ENCODE data around the gene NKD2. TPM values are rescaled to one million over a fixed set of nuclear protein-coding genes. Genes with fewer than 3 reads are reported as not detected.

The NKD2 gene
- total RNA-seq, 1 donor from 2014 or later: 28.3 TPM

DNA sequence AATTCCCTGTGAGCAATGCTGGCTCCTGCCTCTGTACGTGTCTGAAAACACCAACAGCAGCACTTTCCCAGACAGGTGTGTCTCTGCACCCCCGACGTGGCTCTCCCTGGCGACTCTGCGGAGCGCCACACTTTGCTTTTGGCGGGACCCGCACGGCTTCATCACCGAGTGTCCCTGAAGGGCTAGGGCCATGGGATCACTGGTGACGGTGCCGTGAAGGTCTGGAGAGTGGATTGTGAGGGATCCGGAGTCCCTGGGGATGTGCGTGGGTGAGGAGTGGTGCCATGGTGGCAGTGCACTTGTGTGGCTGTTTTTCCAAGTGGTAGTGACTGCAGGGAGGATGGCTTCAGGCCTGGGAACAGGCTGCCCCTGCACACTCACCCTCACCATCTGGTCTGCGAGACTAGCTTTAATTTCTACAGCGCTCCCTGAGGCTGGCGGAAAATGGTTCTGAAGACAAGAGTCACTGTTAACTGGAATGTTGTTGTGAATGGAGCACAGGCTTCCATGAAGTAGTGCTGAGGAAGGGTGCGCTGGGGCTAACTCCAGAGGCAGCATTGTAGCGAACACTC lies 3.2 kb downstream of the NKD2 start:
- Mint-ChIP-seq H3K9me3 (ENCODE audit: low read depth) (no peaks in the 10 kb centered on the region), H3K36me3 (ENCODE audit: insufficient read depth) (no peaks in the 10 kb centered on the region), H3K27me3 (peaks cover 12% of the 10 kb centered on the region), H3K27ac (no peak overlapping the region), H3K4me1 (ENCODE audit: low read depth) (peaks cover 22% of the 10 kb centered on the region), H3K4me3 (ENCODE audit: low read depth) (no peak overlapping the region)
- no peak for DNase-seq (ENCODE audit: low spot score, unreplicated experiment)
- TF ChIP-seq, protein P1, sequence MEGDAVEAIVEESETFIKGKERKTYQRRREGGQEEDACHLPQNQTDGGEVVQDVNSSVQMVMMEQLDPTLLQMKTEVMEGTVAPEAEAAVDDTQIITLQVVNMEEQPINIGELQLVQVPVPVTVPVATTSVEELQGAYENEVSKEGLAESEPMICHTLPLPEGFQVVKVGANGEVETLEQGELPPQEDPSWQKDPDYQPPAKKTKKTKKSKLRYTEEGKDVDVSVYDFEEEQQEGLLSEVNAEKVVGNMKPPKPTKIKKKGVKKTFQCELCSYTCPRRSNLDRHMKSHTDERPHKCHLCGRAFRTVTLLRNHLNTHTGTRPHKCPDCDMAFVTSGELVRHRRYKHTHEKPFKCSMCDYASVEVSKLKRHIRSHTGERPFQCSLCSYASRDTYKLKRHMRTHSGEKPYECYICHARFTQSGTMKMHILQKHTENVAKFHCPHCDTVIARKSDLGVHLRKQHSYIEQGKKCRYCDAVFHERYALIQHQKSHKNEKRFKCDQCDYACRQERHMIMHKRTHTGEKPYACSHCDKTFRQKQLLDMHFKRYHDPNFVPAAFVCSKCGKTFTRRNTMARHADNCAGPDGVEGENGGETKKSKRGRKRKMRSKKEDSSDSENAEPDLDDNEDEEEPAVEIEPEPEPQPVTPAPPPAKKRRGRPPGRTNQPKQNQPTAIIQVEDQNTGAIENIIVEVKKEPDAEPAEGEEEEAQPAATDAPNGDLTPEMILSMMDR (IDR thresholded peaks at IDR 0.05; ENCODE audit: unreplicated experiment): no peak

DNA sequence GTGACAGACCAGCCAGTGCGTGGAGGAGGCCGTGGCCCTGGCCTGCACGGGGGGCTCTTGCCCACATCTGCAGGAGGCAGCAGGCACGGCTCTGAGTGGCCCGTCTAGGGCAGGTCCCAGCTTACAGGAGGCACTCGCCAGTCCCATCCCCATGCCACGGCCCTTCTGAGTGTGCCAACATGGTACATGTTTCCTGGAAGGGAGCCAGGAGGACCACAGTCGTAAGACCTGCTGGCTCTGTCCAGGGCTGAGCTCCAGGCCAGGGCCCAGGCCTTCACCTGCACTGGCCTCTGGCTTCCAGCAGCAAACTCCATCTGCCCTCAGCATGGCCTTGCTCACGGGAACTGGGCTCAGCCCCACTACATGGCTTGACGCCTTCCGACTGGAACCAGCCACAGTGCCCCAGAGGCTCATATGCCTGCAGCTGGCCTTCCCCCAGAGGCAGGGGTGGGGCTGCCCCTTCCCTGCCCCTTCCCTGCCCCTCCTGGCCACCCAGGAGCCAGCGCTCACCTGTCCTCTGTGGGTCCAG lies 3.8 kb downstream of the NKD2 start:
- no peak for DNase-seq (ENCODE audit: low spot score, unreplicated experiment)
- Mint-ChIP-seq H3K9me3 (ENCODE audit: low read depth) (no peaks in the 10 kb centered on the region), H3K4me1 (ENCODE audit: low read depth) (peaks cover 22% of the 10 kb centered on the region), H3K36me3 (ENCODE audit: insufficient read depth) (no peaks in the 10 kb centered on the region), H3K4me3 (ENCODE audit: low read depth) (no peak overlapping the region), H3K27me3 (peaks cover 7% of the 10 kb centered on the region), H3K27ac (no peak overlapping the region)
- TF ChIP-seq, protein P1 (IDR thresholded peaks at IDR 0.05; ENCODE audit: unreplicated experiment): no peak

DNA sequence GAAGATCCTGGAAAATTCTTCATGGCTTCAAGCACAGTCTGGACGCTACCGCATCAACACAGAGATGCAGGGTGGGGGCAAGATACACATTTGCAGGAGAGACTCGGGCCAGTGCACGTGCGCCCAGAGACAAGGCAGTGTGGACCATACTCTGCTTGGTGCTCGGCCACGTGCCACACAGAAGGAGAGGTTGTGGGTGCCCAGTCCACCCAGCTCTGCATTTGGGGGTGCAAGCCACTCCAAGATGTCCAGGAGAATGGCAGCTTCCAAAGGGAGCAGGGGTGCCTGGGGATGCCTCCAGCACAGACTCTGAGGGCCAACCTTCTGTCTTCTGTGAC lies 4.3 kb downstream of the NKD2 start:
- no peak for DNase-seq (ENCODE audit: low spot score, unreplicated experiment)
- Mint-ChIP-seq H3K27ac (no peak overlapping the region), H3K36me3 (ENCODE audit: insufficient read depth) (no peaks in the 10 kb centered on the region), H3K4me3 (ENCODE audit: low read depth) (no peak overlapping the region), H3K4me1 (ENCODE audit: low read depth) (peaks cover 20% of the 10 kb centered on the region), H3K9me3 (ENCODE audit: low read depth) (no peaks in the 10 kb centered on the region), H3K27me3 (peaks cover 2% of the 10 kb centered on the region)
- TF ChIP-seq, protein P1 (IDR thresholded peaks at IDR 0.05; ENCODE audit: unreplicated experiment): no peak

DNA sequence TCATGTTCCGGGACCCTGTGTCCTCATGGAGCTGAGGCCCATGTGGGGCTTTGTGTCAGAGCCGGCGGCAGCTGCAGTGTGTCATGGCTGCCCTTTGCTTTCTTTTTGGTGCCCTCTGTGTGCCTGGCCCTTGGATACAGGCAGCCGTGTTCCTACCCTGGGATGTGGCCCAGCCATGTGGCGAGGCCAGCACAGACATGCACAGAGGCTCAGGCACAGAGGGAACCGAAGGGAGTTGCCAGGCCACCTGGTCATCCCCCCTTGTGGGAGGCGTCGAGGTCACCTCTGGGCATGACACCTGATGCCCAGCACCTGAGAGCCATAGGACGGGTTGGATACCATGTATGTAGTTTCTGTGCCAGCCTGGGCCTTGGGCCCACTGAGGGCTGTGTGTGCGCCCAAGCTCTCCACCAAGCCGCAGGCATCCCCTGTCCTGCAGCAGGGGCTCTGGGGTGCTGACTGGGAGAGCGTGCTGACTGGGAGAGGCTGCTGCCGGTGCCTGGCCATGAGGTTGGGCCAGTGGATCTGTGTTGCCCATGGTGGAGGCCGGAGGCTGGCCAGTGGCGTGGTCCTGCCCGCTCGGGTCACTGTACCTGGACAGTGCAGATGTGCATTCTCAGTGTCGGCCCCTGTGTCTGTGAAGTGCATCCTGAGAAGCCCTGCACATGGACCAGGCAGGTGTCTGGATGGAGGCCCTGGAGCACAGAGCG lies 4.8 kb downstream of the NKD2 start:
- Mint-ChIP-seq H3K9me3 (ENCODE audit: low read depth) (no peaks in the 10 kb centered on the region), H3K27ac (no peak overlapping the region), H3K36me3 (ENCODE audit: insufficient read depth) (no peaks in the 10 kb centered on the region), H3K4me3 (ENCODE audit: low read depth) (no peak overlapping the region), H3K4me1 (ENCODE audit: low read depth) (peaks cover 19% of the 10 kb centered on the region), H3K27me3 (no peaks in the 10 kb centered on the region)
- DNase-seq (ENCODE audit: low spot score, unreplicated experiment): no peak
- TF ChIP-seq, protein P1 (IDR thresholded peaks at IDR 0.05; ENCODE audit: unreplicated experiment): no peak

DNA sequence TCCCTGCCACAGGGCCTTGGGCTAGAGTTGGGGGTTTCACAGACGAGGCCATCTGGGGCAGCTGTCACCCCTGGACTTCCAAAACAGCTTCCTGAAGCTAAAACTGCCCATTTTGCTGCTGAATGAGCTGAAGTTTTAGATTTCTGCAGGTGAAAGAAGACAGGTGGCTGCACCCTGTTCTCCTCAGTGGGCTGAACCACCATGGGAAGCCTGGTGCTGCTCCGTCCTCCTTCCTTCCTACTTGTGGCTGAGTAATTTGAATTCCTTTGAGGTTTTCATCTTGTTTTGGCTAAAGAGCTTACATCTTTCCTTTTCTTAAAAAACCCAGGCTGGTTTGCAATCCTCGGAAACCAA lies 5.3 kb downstream of the NKD2 start:
- TF ChIP-seq, protein P1 (IDR thresholded peaks at IDR 0.05; ENCODE audit: unreplicated experiment): no peak
- H3K27me3 Mint-ChIP-seq: no peaks in the 10 kb centered on the region
- H3K36me3 Mint-ChIP-seq (ENCODE audit: insufficient read depth): no peaks in the 10 kb centered on the region
- H3K4me3 Mint-ChIP-seq (ENCODE audit: low read depth): no peak overlapping the region
- peaks cover 19% of the 10 kb centered on the region for H3K4me1 Mint-ChIP-seq (ENCODE audit: low read depth)
- DNase-seq (ENCODE audit: low spot score, unreplicated experiment): no peak
- H3K27ac Mint-ChIP-seq: no peak overlapping the region
- no peaks in the 10 kb centered on the region for H3K9me3 Mint-ChIP-seq (ENCODE audit: low read depth)
